HepG2 (cell line): ENCODE results near the gene TTLL12. TPM values are rescaled to one million over a fixed set of nuclear protein-coding genes. Genes with fewer than 3 reads are reported as not detected.
A peak's percentile ranks its signal among the peaks of the same experiment; 100 is the strongest.

ENCODE experiments used
- ADNP ChIP-seq: sonication (generic); formaldehyde crosslinking; IDR thresholded peaks from 2 replicates; pipeline ENCODE4 v1.4.0; 2020; ENCODE audit warnings: missing genetic modification reagents
- CEBPG ChIP-seq: IDR thresholded peaks from 2 replicates; pipeline ENCODE4 v1.6.1; 2016
- GATAD1 ChIP-seq: IDR thresholded peaks from 2 replicates; pipeline ENCODE4 v1.6.1; 2016; ENCODE audit warnings: missing genetic modification reagents, missing compliant biosample characterization
- GPN1 ChIP-seq: sonication (generic); formaldehyde crosslinking; IDR thresholded peaks from 2 replicates; pipeline ENCODE4 v1.5.1; 2020; ENCODE audit warnings: missing genetic modification reagents, borderline replicate concordance
- GZF1 ChIP-seq: sonication (generic); formaldehyde crosslinking; IDR thresholded peaks from 2 replicates; pipeline ENCODE4 v1.5.1; 2020; ENCODE audit warnings: mild to moderate bottlenecking, missing genetic modification reagents
- KDM1A ChIP-seq: IDR thresholded peaks from 2 replicates; pipeline ENCODE4 v1.6.1; 2016; ENCODE audit warnings: missing compliant biosample characterization
- MTA1 ChIP-seq: sonication (generic); formaldehyde crosslinking; IDR thresholded peaks from 2 replicates; pipeline ENCODE4 v1.4.0; 2020; ENCODE audit warnings: missing genetic modification reagents, mild to moderate bottlenecking, borderline replicate concordance
- NCOA2 ChIP-seq: sonication (generic); formaldehyde crosslinking; IDR thresholded peaks from 2 replicates; pipeline ENCODE4 v1.8.0; 2022; ENCODE audit warnings: inconsistent platforms
- REXO4 ChIP-seq: sonication (generic); formaldehyde crosslinking; IDR thresholded peaks from 2 replicates; pipeline ENCODE4 v1.8.0; 2022; ENCODE audit warnings: missing genetic modification reagents, mild to moderate bottlenecking, borderline replicate concordance
- RNF2 ChIP-seq: fragments of 450-650 bp; conservative IDR thresholded peaks from 2 replicates; pipeline ENCODE4 v1.6.1; 2016; ENCODE audit warnings: low read depth
- SATB2 ChIP-seq: sonication (generic); formaldehyde crosslinking; IDR thresholded peaks from 2 replicates; pipeline ENCODE4 v1.5.0; 2020; ENCODE audit warnings: missing genetic modification reagents
- SNAPC5 ChIP-seq: sonication (generic); formaldehyde crosslinking; IDR thresholded peaks from 2 replicates; pipeline ENCODE4 v1.8.1; 2023; ENCODE audit warnings: mild to moderate bottlenecking, missing genetic modification reagents, borderline replicate concordance
- SRSF9 ChIP-seq: fragments of 200-400 bp; formaldehyde crosslinking; IDR thresholded peaks from 2 replicates; pipeline ENCODE4 v1.6.1; 2018; ENCODE audit warnings: borderline replicate concordance, mild to moderate bottlenecking, low read depth, low read length; ENCODE audit not compliant: insufficient read depth, poor library complexity, severe bottlenecking
- STAG1 ChIP-seq: sonication (generic); formaldehyde crosslinking; IDR thresholded peaks from 2 replicates; pipeline ENCODE4 v1.4.0; 2020; ENCODE audit warnings: missing genetic modification reagents
- TBP ChIP-seq: sonication (generic); formaldehyde crosslinking; IDR thresholded peaks from 2 replicates; pipeline ENCODE4 v1.5.0; 2020; ENCODE audit warnings: missing genetic modification reagents
- THYN1 ChIP-seq: sonication (generic); formaldehyde crosslinking; IDR thresholded peaks from 2 replicates; pipeline ENCODE4 v1.8.1; 2023; ENCODE audit warnings: low read depth, mild to moderate bottlenecking, moderate library complexity, missing genetic modification reagents, borderline replicate concordance
- ZBTB1 ChIP-seq: sonication (generic); formaldehyde crosslinking; IDR thresholded peaks from 2 replicates; pipeline ENCODE4 v1.4.0; 2020; ENCODE audit warnings: missing genetic modification reagents, borderline replicate concordance
- ZFYVE20 ChIP-seq: sonication (generic); formaldehyde crosslinking; IDR thresholded peaks from 2 replicates; pipeline ENCODE4 v1.8.0; 2023; ENCODE audit warnings: low read depth, mild to moderate bottlenecking, moderate library complexity, missing genetic modification reagents, borderline replicate concordance
- ZNF12 ChIP-seq: sonication (generic); formaldehyde crosslinking; IDR thresholded peaks from 2 replicates; pipeline ENCODE4 v1.5.0; 2020; ENCODE audit warnings: missing genetic modification reagents
- ZNF124 ChIP-seq: sonication (generic); formaldehyde crosslinking; IDR thresholded peaks from 2 replicates; pipeline ENCODE4 v1.4.0; 2020; ENCODE audit warnings: missing genetic modification reagents
- ZNF235 ChIP-seq: sonication (generic); formaldehyde crosslinking; IDR thresholded peaks from 2 replicates; pipeline ENCODE4 v1.8.1; 2023; ENCODE audit warnings: mild to moderate bottlenecking, missing genetic modification reagents, borderline replicate concordance
- ZNF3 ChIP-seq: IDR thresholded peaks from 2 replicates; pipeline ENCODE4 v1.7.0; 2017; ENCODE audit warnings: inconsistent platforms
- ZNF350 ChIP-seq: sonication (generic); formaldehyde crosslinking; IDR thresholded peaks from 2 replicates; pipeline ENCODE4 v1.4.0; 2020; ENCODE audit warnings: mild to moderate bottlenecking, low read depth, missing genetic modification reagents, borderline replicate concordance
- ZNF430 ChIP-seq: sonication (generic); formaldehyde crosslinking; IDR thresholded peaks from 2 replicates; pipeline ENCODE4 v1.9.0; 2021; ENCODE audit warnings: mild to moderate bottlenecking, missing genetic modification reagents
- ZNF580 ChIP-seq: IDR thresholded peaks from 2 replicates; pipeline ENCODE4 v1.6.1; 2016; ENCODE audit warnings: low read depth, borderline replicate concordance
- ZNF644 ChIP-seq: IDR thresholded peaks from 2 replicates; pipeline ENCODE4 v1.6.1; 2016; ENCODE audit warnings: low read depth
- ZNF782 ChIP-seq: sonication (generic); formaldehyde crosslinking; IDR thresholded peaks from 2 replicates; pipeline ENCODE4 v1.4.0; 2020; ENCODE audit warnings: missing genetic modification reagents, mild to moderate bottlenecking, borderline replicate concordance
- polyA plus RNA-seq, 8 experiments: library from polyadenylated mRNA; depleted of rRNA in 3 of 8; stranded (reverse) in 7 of 8; unstranded in 1 of 8; fragments of >200 nt; fragmentation: Illumina TruSeq in 4 of 8; extraction: Trizol in 4 of 8; gene quantifications; 2 replicates each; pipeline versions ENCODE4 v1.2.1 to v1.2.3, GENCODE V29; 2011 to 2016; ENCODE audit warnings: low read depth in 4 of 8, missing spikeins in 1 of 8, mixed read lengths in 1 of 8; ENCODE audit not compliant: insufficient read depth in 1 of 8
- total RNA-seq, 5 experiments: library from RNA; depleted of rRNA; stranded (reverse); fragments of >200 nt; fragmentation: Illumina TruSeq; extraction: Trizol; gene quantifications; 2 replicates each; pipeline ENCODE4 v1.2.3, GENCODE V29; 2016; ENCODE audit warnings: low read depth in 1 of 5
- TF ChIP-seq, protein P1 (sequence below): sonication (generic); formaldehyde crosslinking; IDR thresholded peaks from 2 replicates; pipeline ENCODE4 v1.4.0; 2020; ENCODE audit warnings: missing genetic modification reagents
- TF ChIP-seq, protein P2 (sequence below): sonication (generic); formaldehyde crosslinking; IDR thresholded peaks from 2 replicates; pipeline ENCODE4 v1.4.0; 2020; ENCODE audit warnings: missing genetic modification reagents, borderline replicate concordance

Gene TTLL12
- total and polyA plus RNA-seq, 2 of the 13 experiments (the other 11 are each of a cell fraction or from before 2014, with no cell fraction given): 11.9 to 38.1 TPM

GRCh38 chr22:43142880-43143562, 43.9 kb downstream of the TTLL12 start, which contains the start of gene MCAT (continued):
- peak; percentile 82; the same call in 1 of the 2 replicates for TF ChIP-seq MTA1 (CRISPR knock-in tag)
- no peak for TF ChIP-seq TBP (CRISPR knock-in tag)
- TF ChIP-seq, protein P1, sequence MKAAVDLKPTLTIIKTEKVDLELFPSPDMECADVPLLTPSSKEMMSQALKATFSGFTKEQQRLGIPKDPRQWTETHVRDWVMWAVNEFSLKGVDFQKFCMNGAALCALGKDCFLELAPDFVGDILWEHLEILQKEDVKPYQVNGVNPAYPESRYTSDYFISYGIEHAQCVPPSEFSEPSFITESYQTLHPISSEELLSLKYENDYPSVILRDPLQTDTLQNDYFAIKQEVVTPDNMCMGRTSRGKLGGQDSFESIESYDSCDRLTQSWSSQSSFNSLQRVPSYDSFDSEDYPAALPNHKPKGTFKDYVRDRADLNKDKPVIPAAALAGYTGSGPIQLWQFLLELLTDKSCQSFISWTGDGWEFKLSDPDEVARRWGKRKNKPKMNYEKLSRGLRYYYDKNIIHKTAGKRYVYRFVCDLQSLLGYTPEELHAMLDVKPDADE (CRISPR knock-in tag): no peak
- TF ChIP-seq CEBPG: peak; percentile 34; the same call in 1 of the 2 replicates
- TF ChIP-seq GPN1: no peak
- TF ChIP-seq ZNF3 (CRISPR knock-in tag): no peak
- no peak for TF ChIP-seq ZNF644 (CRISPR knock-in tag)
- TF ChIP-seq SNAPC5 (CRISPR knock-in tag): no peak
- 0 out of 2 replicates have a peak, but pooled peaks have one; percentile 41 for TF ChIP-seq ZNF124 (CRISPR knock-in tag)
- no peak for TF ChIP-seq GZF1 (CRISPR knock-in tag)
- TF ChIP-seq KDM1A: no peak
- TF ChIP-seq STAG1 (CRISPR knock-in tag): no peak; the same call in 1 of the 2 replicates
- TF ChIP-seq SATB2 (CRISPR knock-in tag): no peak
- TF ChIP-seq, protein P2, sequence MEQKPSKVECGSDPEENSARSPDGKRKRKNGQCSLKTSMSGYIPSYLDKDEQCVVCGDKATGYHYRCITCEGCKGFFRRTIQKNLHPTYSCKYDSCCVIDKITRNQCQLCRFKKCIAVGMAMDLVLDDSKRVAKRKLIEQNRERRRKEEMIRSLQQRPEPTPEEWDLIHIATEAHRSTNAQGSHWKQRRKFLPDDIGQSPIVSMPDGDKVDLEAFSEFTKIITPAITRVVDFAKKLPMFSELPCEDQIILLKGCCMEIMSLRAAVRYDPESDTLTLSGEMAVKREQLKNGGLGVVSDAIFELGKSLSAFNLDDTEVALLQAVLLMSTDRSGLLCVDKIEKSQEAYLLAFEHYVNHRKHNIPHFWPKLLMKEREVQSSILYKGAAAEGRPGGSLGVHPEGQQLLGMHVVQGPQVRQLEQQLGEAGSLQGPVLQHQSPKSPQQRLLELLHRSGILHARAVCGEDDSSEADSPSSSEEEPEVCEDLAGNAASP (CRISPR knock-in tag): peak; percentile 61; the same call in 1 of the 2 replicates
- TF ChIP-seq THYN1 (CRISPR knock-in tag): no peak
- no peak for TF ChIP-seq ZFYVE20
- peak; percentile 84; the same call in 1 of the 2 replicates for TF ChIP-seq ZNF350
- peak; percentile 89; the same call in 1 of the 2 replicates for TF ChIP-seq RNF2
- no peak for TF ChIP-seq ZNF12 (CRISPR knock-in tag)
- TF ChIP-seq ADNP (CRISPR knock-in tag): no peak
- TF ChIP-seq NCOA2 (CRISPR knock-in tag): peak; percentile 56; the same call in 1 of the 2 replicates
- no peak for TF ChIP-seq ZBTB1
- TF ChIP-seq REXO4 (CRISPR knock-in tag): 0 out of 2 replicates have a peak, but pooled peaks have one; percentile 19
- TF ChIP-seq GATAD1 (CRISPR knock-in tag): peak; percentile 98
- no peak for TF ChIP-seq SRSF9
- no peak for TF ChIP-seq ZNF430 (CRISPR knock-in tag)
- peak; percentile 43; the same call in 1 of the 2 replicates for TF ChIP-seq ZNF782 (CRISPR knock-in tag)
- peak; percentile 85 for TF ChIP-seq ZNF235 (CRISPR knock-in tag)
- peak; percentile 87; the same call in 1 of the 2 replicates for TF ChIP-seq ZNF580 (CRISPR knock-in tag)
